HG02642 (cell line): ENCODE results near the gene NR6A1.
A peak's percentile ranks its signal among the peaks of the same experiment; 100 is the strongest.

ENCODE experiments used
- ATAC-seq: cut with Tn5 transposase; IDR thresholded peaks from one replicate; pipeline ENCODE4 v1.9.1; 2021; ENCODE audit warnings: mild to moderate bottlenecking; ENCODE audit not compliant: unreplicated experiment, poor library complexity

The NR6A1 gene

GRCh38 chr9:124771021-124771866 lies at the start of gene NR6A1:
TSS of gene NR6A1 (minus strand) at chr9:124771311.
- ATAC-seq, result peak; percentile 94

- no peak for ATAC-seq
Observed at GRCh38 chr9:124818431-124819281, 47.5 kb upstream of the NR6A1 start.

GRCh38 chr9:124815601-124816000 lies 44.5 kb upstream of the NR6A1 start:
- ATAC-seq, result no peak

GRCh38 chr9:124814164-124814535 lies 43.0 kb upstream of the NR6A1 start:
- ATAC-seq, result no peak

GRCh38 chr9:124813501-124814163 lies 42.5 kb upstream of the NR6A1 start:
- ATAC-seq, result no peak

GRCh38 chr9:124813041-124813440 lies 41.9 kb upstream of the NR6A1 start:
- ATAC-seq, result no peak

GRCh38 chr9:124812441-124812876 lies 41.3 kb upstream of the NR6A1 start:
- ATAC-seq, result no peak

GRCh38 chr9:124810663-124811355 lies 39.7 kb upstream of the NR6A1 start:
- no peak for ATAC-seq

- no peak for ATAC-seq
Observed at GRCh38 chr9:124809741-124810500, 38.8 kb upstream of the NR6A1 start.

GRCh38 chr9:124809211-124809610 lies 38.1 kb upstream of the NR6A1 start:
- no peak for ATAC-seq

- ATAC-seq, result no peak
Observed at GRCh38 chr9:124808246-124808956, 37.3 kb upstream of the NR6A1 start.

GRCh38 chr9:124805186-124805585 lies 34.1 kb upstream of the NR6A1 start:
- ATAC-seq, result no peak

- ATAC-seq, result no peak
Observed at GRCh38 chr9:124803911-124804310, 32.8 kb upstream of the NR6A1 start.

GRCh38 chr9:124802426-124802825 lies 31.3 kb upstream of the NR6A1 start:
- ATAC-seq, result no peak

GRCh38 chr9:124801356-124801755 lies 30.2 kb upstream of the NR6A1 start:
- ATAC-seq, result no peak

GRCh38 chr9:124800306-124801259 lies 29.5 kb upstream of the NR6A1 start:
- no peak for ATAC-seq

- ATAC-seq, result no peak
Observed at GRCh38 chr9:124799274-124800006, 28.3 kb upstream of the NR6A1 start.
